Heart left ventricle (tissue), 16 donors: ENCODE data around the gene DCUN1D3. TPM values are rescaled to one million over a fixed set of nuclear protein-coding genes. Genes with fewer than 3 reads are reported as not detected.

Source experiments
- ATAC-seq, 4 donors: fragments of 200-7000 bp; cut with Tn5 transposase; one replicate each; pipeline ENCODE4 v1.9.1; 2020 to 2022; ENCODE audit warnings: moderate library complexity in 4 of 4, mild to moderate bottlenecking in 3 of 4, moderate number of reproducible peaks in 1 of 4
- DNase-seq, 5 donors: peaks; one replicate each; pipeline ENCODE4 v3.0.0-alpha.2; 2020
- H3K27ac ChIP-seq, 12 donors: fragments of 200-600 bp; sonication (generic) in 4 of 12; one replicate each; pipeline versions ENCODE4 v1.5.0 to v1.8.0; 2016 to 2022; ENCODE audit warnings: mild to moderate bottlenecking in 2 of 12
- H3K27me3 ChIP-seq, 9 donors: fragments of 200-600 bp; sonication (generic) in 2 of 9; one replicate each; pipeline versions ENCODE4 v1.5.1 to v1.8.0; 2016 to 2022; ENCODE audit warnings: mild to moderate bottlenecking in 3 of 9
- H3K36me3 ChIP-seq, 9 donors: fragments of 200-600 bp; sonication (generic) in 2 of 9; one replicate each; pipeline versions ENCODE4 v1.5.0 to v1.8.0; 2018 to 2022; ENCODE audit warnings: mild to moderate bottlenecking in 2 of 9
- H3K4me1 ChIP-seq, 12 donors: fragments of 200-600 bp; sonication (generic) in 4 of 12; one replicate each; pipeline versions ENCODE4 v1.5.0 to v1.8.0; 2016 to 2022; ENCODE audit warnings: mild to moderate bottlenecking in 3 of 12
- H3K4me3 ChIP-seq, 12 donors: fragments of 200-600 bp; sonication (generic) in 4 of 12; one replicate each; pipeline versions ENCODE4 v1.5.0 to v1.8.0; 2017 to 2022; ENCODE audit warnings: mild to moderate bottlenecking in 9 of 12, moderate library complexity in 4 of 12
- H3K9me3 ChIP-seq, 12 donors: fragments of 200-600 bp; sonication (generic) in 4 of 12; one replicate each; pipeline versions ENCODE4 v1.5.0 to v1.8.0; 2016 to 2022; ENCODE audit warnings: mild to moderate bottlenecking in 1 of 12
- CTCF ChIP-seq, 12 donors: fragments of 200-600 bp; sonication (generic) in 4 of 12; IDR thresholded peaks; one replicate each; pipeline versions ENCODE4 v1.5.0 to v1.8.0; 2018 to 2022; ENCODE audit warnings: antibody characterized with exemption in 12 of 12, mild to moderate bottlenecking in 5 of 12
- POLR2A ChIP-seq, 2 donors: fragments of 450-650 bp; IDR thresholded peaks; one replicate each; pipeline ENCODE4 v1.6.1; 2017; ENCODE audit warnings: antibody characterized with exemption in 2 of 2, mild to moderate bottlenecking in 2 of 2, moderate library complexity in 2 of 2
- WGBS, 4 donors: extraction: QIAGEN DNeasy Blood & Tissue Kit in 2 of 4; methylation state at CpG; one replicate each; pipeline versions ENCODE4 v1.1.5 to v1.1.7; 2013 to 2018; 5-methylcytosine and 5-hydroxymethylcytosine counted together
- intact Hi-C, 10 donors: fragments of 100-400 bp; cut with DNase I; formaldehyde crosslinking; loops; one replicate each; pipeline versions ENCODE4 v1.11.1 to v1.14.2; 2022
- polyA plus RNA-seq, 2 donors: library from polyadenylated mRNA; stranded (reverse); fragments of 200-250 nt; gene quantifications; one replicate each; pipeline ENCODE4 v1.2.3, GENCODE V29; 2013
- total RNA-seq, 9 donors: library from RNA; depleted of rRNA in 2 of 9; stranded (reverse); fragments of >200 nt in 2 of 9; fragmentation: NEBNext Ultra II Directional in 3 of 9; extraction: Animal tissue kit (Norgen Biotek cat#: 25700) in 3 of 9; gene quantifications; one replicate each; pipeline versions ENCODE4 v1.1.0 to v1.2.4, GENCODE V29; 2016 to 2023
- donor health status: ischemic (EF 13 %, LVEDD 7.1; RV severe dilation, severe dysfunction).
- donor health status: healthy with polysubstance abuse.
- donor health status: DM: no; HTN: yes; CAD: no.
- donor health status: DM: no; HTN: no; CAD: no.
- donor health status: ischemic (EF 25% LVEDD 6.9; RV normal size, moderate dysfunction).
- donor health status: ischemic (EF 25% LVEDD 5.7; RV mildly dilated, moderate dysfunction).
- donor health status: healthy.
- donor health status: DM: yes; HTN: yes; CAD: no.
- donor health status: ischemic (EF 35%, LVEDD 5.7; RV mildly dilated, moderate dysfunction).
- donor health status: nonischemic (EF 11% LVEDD 7.7; RV severe dilation, severe dysfunction).
- donor health status: DM: yes; HTN: yes; CAD: no.
- donor health status: PGD.
- donor health status: ischemic (EF 29% LVEDD 5.4; RV normal size, mild dysfunction).
- donor health status: nonischemic (EF 23%, LVEDD 6.1; RV moderate dilation, normal function).

The DCUN1D3 gene
- total and polyA plus RNA-seq, 11 donors = 2.6 to 21.4 (median 11.0) TPM

- DNase-seq (no peak), ATAC-seq (no peak)
- Histone ChIP-seq H3K9me3 (no peaks in the 10 kb centered on the region), H3K27ac (peak overlapping the region; percentile 28 to 99 (median 74)), H3K36me3 (peaks cover 0 to 5% (median 0%) of the 10 kb centered on the region in 9 donors), H3K4me1 (peaks cover 13 to 78% (median 56%) of the 10 kb centered on the region in 12 donors), H3K27me3 (no peaks in the 10 kb centered on the region), H3K4me3 (peak overlapping the region in 2 of 12 donors; percentile 20 to 31)
- intact Hi-C loops = loop anchor here in 9 of 10 donors (5.0 kb wide), 3 partner anchors 37 to 398 kb away; no protein-coding TSS in a partner anchor
- TF ChIP-seq POLR2A (IDR thresholded peaks at IDR 0.05) (no peak), CTCF (IDR thresholded peaks at IDR 0.05) (no peak)
- WGBS, 4 donors = 17 to 23% (median 21%) methylated on average over 3 of the region's 3 CpGs
Measured at GRCh38 chr16:20904507-20905081, 4.4 kb upstream of the DCUN1D3 start.

GRCh38 chr16:20903899-20904506 is 3.8 kb upstream of the DCUN1D3 start:
- 36 to 39% (median 37%) methylated on average over 5 of the region's 5 CpGs for WGBS, 4 donors
- no peak for ATAC-seq
- DNase-seq = no peak
- TF ChIP-seq CTCF (IDR thresholded peaks at IDR 0.05) (no peak), POLR2A (IDR thresholded peaks at IDR 0.05) (no peak)
- Histone ChIP-seq H3K4me3 (peak overlapping the region in 2 of 12 donors; percentile 20 to 31), H3K4me1 (peaks cover 13 to 79% (median 58%) of the 10 kb centered on the region in 12 donors), H3K27ac (peak overlapping the region; percentile 24 to 99 (median 71)), H3K27me3 (no peaks in the 10 kb centered on the region), H3K36me3 (peaks cover 0 to 5% (median 0%) of the 10 kb centered on the region in 9 donors), H3K9me3 (no peaks in the 10 kb centered on the region)
- intact Hi-C loops = loop anchor here in 8 of 10 donors (2.0 to 5.0 kb wide), 4 partner anchors 37 to 398 kb away; no protein-coding TSS in a partner anchor

- DNase-seq (no peak), ATAC-seq (no peak)
- Histone ChIP-seq H3K27me3 (no peaks in the 10 kb centered on the region), H3K4me3 (no peak overlapping the region), H3K27ac (peak overlapping the region in 10 of 12 donors; percentile 15 to 99 (median 86)), H3K4me1 (peaks cover 17 to 81% (median 65%) of the 10 kb centered on the region in 12 donors), H3K9me3 (no peaks in the 10 kb centered on the region), H3K36me3 (peaks cover 0 to 5% (median 0%) of the 10 kb centered on the region in 9 donors)
- WGBS, 4 donors = 75 to 87% (median 82%) methylated on average over 5 of the region's 5 CpGs
- intact Hi-C loops = loop anchor here in 8 of 10 donors (2.0 to 5.0 kb wide), 4 partner anchors 36 to 399 kb away; no protein-coding TSS in a partner anchor
- no peak for TF ChIP-seq POLR2A (IDR thresholded peaks at IDR 0.05)
- TF ChIP-seq CTCF (IDR thresholded peaks at IDR 0.05) = no peak
Measured at GRCh38 chr16:20903116-20903898, 3.1 kb upstream of the DCUN1D3 start.
